22Rv1 (cell line): ENCODE data around the gene SSBP2.

Experiments used
- ZFX ChIP-seq: fragments of 450-650 bp; IDR thresholded peaks from 2 replicates; pipeline ENCODE4 v1.6.1; 2017; ENCODE audit warnings: antibody characterized with exemption, borderline replicate concordance
- TF ChIP-seq, protein P1 (sequence below): fragments of 450-650 bp; IDR thresholded peaks from 2 replicates; pipeline ENCODE4 v1.5.1; 2017; ENCODE audit warnings: mild to moderate bottlenecking

DNA sequence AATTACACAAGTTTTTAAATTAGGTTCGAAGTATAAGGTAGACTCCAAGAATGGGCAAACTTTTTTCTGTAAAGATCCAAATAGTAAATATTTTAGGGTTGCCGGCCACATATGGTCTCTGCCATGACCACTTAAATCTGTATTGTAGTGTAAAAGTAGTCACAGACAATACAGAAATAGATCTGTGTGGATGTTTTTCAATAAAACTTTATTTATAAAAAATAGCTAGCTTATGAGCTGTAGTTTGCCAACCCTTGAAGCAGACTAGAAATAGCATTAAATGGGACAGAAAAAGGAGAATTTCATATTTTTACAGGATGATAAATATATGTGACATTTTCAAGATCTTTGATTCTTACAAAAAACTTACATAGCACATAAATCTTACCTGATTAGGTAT lies 262.0 kb downstream of the SSBP2 start:
- TF ChIP-seq, protein P1, sequence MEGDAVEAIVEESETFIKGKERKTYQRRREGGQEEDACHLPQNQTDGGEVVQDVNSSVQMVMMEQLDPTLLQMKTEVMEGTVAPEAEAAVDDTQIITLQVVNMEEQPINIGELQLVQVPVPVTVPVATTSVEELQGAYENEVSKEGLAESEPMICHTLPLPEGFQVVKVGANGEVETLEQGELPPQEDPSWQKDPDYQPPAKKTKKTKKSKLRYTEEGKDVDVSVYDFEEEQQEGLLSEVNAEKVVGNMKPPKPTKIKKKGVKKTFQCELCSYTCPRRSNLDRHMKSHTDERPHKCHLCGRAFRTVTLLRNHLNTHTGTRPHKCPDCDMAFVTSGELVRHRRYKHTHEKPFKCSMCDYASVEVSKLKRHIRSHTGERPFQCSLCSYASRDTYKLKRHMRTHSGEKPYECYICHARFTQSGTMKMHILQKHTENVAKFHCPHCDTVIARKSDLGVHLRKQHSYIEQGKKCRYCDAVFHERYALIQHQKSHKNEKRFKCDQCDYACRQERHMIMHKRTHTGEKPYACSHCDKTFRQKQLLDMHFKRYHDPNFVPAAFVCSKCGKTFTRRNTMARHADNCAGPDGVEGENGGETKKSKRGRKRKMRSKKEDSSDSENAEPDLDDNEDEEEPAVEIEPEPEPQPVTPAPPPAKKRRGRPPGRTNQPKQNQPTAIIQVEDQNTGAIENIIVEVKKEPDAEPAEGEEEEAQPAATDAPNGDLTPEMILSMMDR: no peak
- no peak for TF ChIP-seq ZFX
